Pulmonary artery endothelial cell (primary cell): Measurements from ENCODE around the gene NCS1. TPM values are rescaled to one million over a fixed set of nuclear protein-coding genes. Genes with fewer than 3 reads are reported as not detected.

ENCODE experiments used
- DNase-seq: peaks from one replicate; pipeline ENCODE4 v3.0.0-alpha.2; 2011; ENCODE audit warnings: low read depth, low spot score
- total RNA-seq: library from RNA; depleted of rRNA; stranded (reverse); fragments of >200 nt; gene quantifications from 2 replicates; pipeline ENCODE4 v1.2.3, GENCODE V29; 2014

The NCS1 gene
- total RNA-seq, 1 donor from 2014 or later = 44.1 TPM

- no peak for DNase-seq
Observed at GRCh38 chr9:130147198-130147597, 25.0 kb upstream of the NCS1 start.

- no peak for DNase-seq
Observed at GRCh38 chr9:130147910-130148309, 24.3 kb upstream of the NCS1 start.

- no peak for DNase-seq
Observed at GRCh38 chr9:130149031-130149430, 23.2 kb upstream of the NCS1 start.

GRCh38 chr9:130149654-130150286, 22.4 kb upstream of the NCS1 start:
- DNase-seq = no peak

GRCh38 chr9:130150779-130151382, 21.3 kb upstream of the NCS1 start:
- DNase-seq = no peak

GRCh38 chr9:130154816-130155215, 17.4 kb upstream of the NCS1 start:
- no peak for DNase-seq

GRCh38 chr9:130155647-130156046, 16.6 kb upstream of the NCS1 start:
- DNase-seq = no peak

GRCh38 chr9:130156672-130157071, 15.5 kb upstream of the NCS1 start:
- no peak for DNase-seq

- no peak for DNase-seq
Observed at GRCh38 chr9:130157079-130157478, 15.1 kb upstream of the NCS1 start.

GRCh38 chr9:130158001-130158400, 14.2 kb upstream of the NCS1 start:
- DNase-seq = no peak

GRCh38 chr9:130159057-130159456, 13.1 kb upstream of the NCS1 start:
- DNase-seq = no peak

GRCh38 chr9:130159915-130160670, 12.1 kb upstream of the NCS1 start:
- no peak for DNase-seq

GRCh38 chr9:130160862-130161470, 11.2 kb upstream of the NCS1 start:
- no peak for DNase-seq

GRCh38 chr9:130165579-130165978, 6.6 kb upstream of the NCS1 start:
- DNase-seq = no peak

- DNase-seq = no peak
Observed at GRCh38 chr9:130166399-130166798, 5.8 kb upstream of the NCS1 start.

GRCh38 chr9:130167927-130168326, 4.3 kb upstream of the NCS1 start:
- no peak for DNase-seq

- no peak for DNase-seq
Observed at GRCh38 chr9:130171226-130172148, 717 bp upstream of the NCS1 start.

GRCh38 chr9:130172858-130173665, 858 bp downstream of the NCS1 start:
- DNase-seq = no peak

- DNase-seq = no peak
Observed at GRCh38 chr9:130173666-130173983, 1.4 kb downstream of the NCS1 start.

- DNase-seq = no peak
Observed at GRCh38 chr9:130174025-130174424, 1.8 kb downstream of the NCS1 start.

- DNase-seq = no peak
Observed at GRCh38 chr9:130174920-130175321, 2.7 kb downstream of the NCS1 start.
